CD14-positive monocyte (primary cell): ENCODE data around the gene PLPPR5. TPM values are rescaled to one million over a fixed set of nuclear protein-coding genes. Genes with fewer than 3 reads are reported as not detected.

ENCODE experiments used
- DNase-seq, 3 donors: peaks; one replicate each; pipeline ENCODE4 v3.0.0-alpha.2; 2011 to 2022
- H2AFZ ChIP-seq: 2 replicates; pipeline ENCODE4 v1.6.0; 2012; ENCODE audit warnings: mild to moderate bottlenecking, low read depth, low read length, inconsistent platforms; ENCODE audit not compliant: insufficient read depth, poor library complexity, severe bottlenecking
- H3K27ac ChIP-seq, 2 donors: 1 replicate in 1 of 2; 2 replicates in 1 of 2; pipeline ENCODE4 v1.5.1; 2012 to 2013; ENCODE audit warnings: low read length in 2 of 2, control low read depth in 1 of 2, inconsistent platforms in 1 of 2, low read depth in 1 of 2, mild to moderate bottlenecking in 1 of 2
- H3K27me3 ChIP-seq, 2 donors: one replicate each; pipeline versions ENCODE4 v1.6.0 to v1.6.1; 2011 to 2013; ENCODE audit warnings: low read length in 2 of 2; ENCODE audit not compliant: control insufficient read depth in 2 of 2, insufficient read depth in 2 of 2
- H3K36me3 ChIP-seq, 2 donors: replicated peaks in 1 of 2; 1 replicate in 1 of 2; 2 replicates in 1 of 2; pipeline versions ENCODE4 v1.5.1 to v1.6.1; 2012 to 2013; ENCODE audit warnings: low read length in 2 of 2, control low read depth in 1 of 2, inconsistent platforms in 1 of 2, mild to moderate bottlenecking in 1 of 2; ENCODE audit not compliant: insufficient read depth in 2 of 2, control insufficient read depth in 1 of 2
- H3K4me1 ChIP-seq, 2 donors: 1 replicate in 1 of 2; 2 replicates in 1 of 2; pipeline versions ENCODE4 v1.5.1 to v1.6.1; 2012 to 2013; ENCODE audit warnings: low read length in 2 of 2, control low read depth in 1 of 2, inconsistent platforms in 1 of 2, mild to moderate bottlenecking in 1 of 2, moderate library complexity in 1 of 2; ENCODE audit not compliant: insufficient read depth in 2 of 2, control insufficient read depth in 1 of 2
- H3K4me2 ChIP-seq: replicated peaks from 2 replicates; pipeline ENCODE3; 2012; ENCODE audit warnings: low read length, moderate library complexity, mild to moderate bottlenecking; ENCODE audit not compliant: poor library complexity, severe bottlenecking; ENCODE audit errors: extremely low read depth
- H3K4me3 ChIP-seq, 3 experiments: fragments of 200-600 bp in 1 of 3; sonication (generic) in 1 of 3; replicated peaks in 1 of 3; 1 replicate in 2 of 3; 2 replicates in 1 of 3; pipeline ENCODE4 v1.5.1; 2011 to 2013; ENCODE audit warnings: low read length in 3 of 3, mild to moderate bottlenecking in 3 of 3, control low read depth in 2 of 3, low read depth in 2 of 3, inconsistent platforms in 1 of 3, moderate library complexity in 1 of 3
- H3K79me2 ChIP-seq: 2 replicates; pipeline ENCODE4 v1.6.0; 2012; ENCODE audit warnings: mild to moderate bottlenecking, control low read depth, inconsistent platforms, low read length, moderate library complexity; ENCODE audit not compliant: insufficient read depth
- H3K9ac ChIP-seq: 2 replicates; pipeline ENCODE4 v1.6.0; 2017; ENCODE audit warnings: low read length, mild to moderate bottlenecking; ENCODE audit not compliant: insufficient read depth, poor library complexity, severe bottlenecking
- H3K9me3 ChIP-seq, 2 donors: replicated peaks in 1 of 2; 1 replicate in 1 of 2; 2 replicates in 1 of 2; pipeline versions ENCODE4 v1.5.1 to v1.6.1; 2012 to 2013; ENCODE audit warnings: low read length in 2 of 2, control low read depth in 1 of 2; ENCODE audit not compliant: control insufficient read depth in 1 of 2, insufficient read depth in 1 of 2
- H4K20me1 ChIP-seq: 2 replicates; pipeline ENCODE4 v1.6.0; 2012; ENCODE audit warnings: mild to moderate bottlenecking, low read length, control low read depth, moderate library complexity; ENCODE audit not compliant: insufficient read depth
- H3K27ac Mint-ChIP-seq, 7 donors: one replicate each; pipeline ENCODE4 v1.8.0; 2020; ENCODE audit warnings: mild to moderate bottlenecking in 7 of 7, mixed read lengths in 7 of 7, moderate library complexity in 6 of 7, inconsistent platforms in 2 of 7
- H3K27me3 Mint-ChIP-seq, 3 donors: one replicate each; pipeline ENCODE4 v1.8.0; 2021 to 2022; ENCODE audit warnings: low read depth in 3 of 3, mild to moderate bottlenecking in 3 of 3, mixed read lengths in 3 of 3, moderate library complexity in 3 of 3, inconsistent platforms in 1 of 3
- H3K36me3 Mint-ChIP-seq, 2 donors: one replicate each; pipeline ENCODE4 v1.8.0; 2020; ENCODE audit warnings: mixed read lengths in 2 of 2, inconsistent platforms in 1 of 2, mild to moderate bottlenecking in 1 of 2
- H3K4me1 Mint-ChIP-seq: one replicate; pipeline ENCODE4 v1.8.0; 2020; ENCODE audit warnings: mild to moderate bottlenecking, mixed read lengths
- H3K4me3 Mint-ChIP-seq, 2 donors: one replicate each; pipeline ENCODE4 v1.8.0; 2020; ENCODE audit warnings: mild to moderate bottlenecking in 2 of 2, mixed read lengths in 2 of 2, moderate library complexity in 1 of 2
- H3K9me3 Mint-ChIP-seq, 7 donors: one replicate each; pipeline ENCODE4 v1.8.0; 2020 to 2022; ENCODE audit warnings: mixed read lengths in 7 of 7, mild to moderate bottlenecking in 6 of 7, moderate library complexity in 6 of 7, inconsistent platforms in 2 of 7
- CTCF ChIP-seq: fragments of 200-600 bp; IDR thresholded peaks from one replicate; pipeline ENCODE4 v1.8.0; 2022; ENCODE audit warnings: antibody characterized with exemption, mild to moderate bottlenecking
- WGBS: methylation state at CpG from one replicate; pipeline ENCODE4 v1.1.5; 2013; ENCODE audit warnings: missing lambda C conversion rate; ENCODE audit not compliant: insufficient coverage; 5-methylcytosine and 5-hydroxymethylcytosine counted together
- intact Hi-C, 2 donors: fragments of 100-400 bp; cut with micrococcal nuclease; formaldehyde crosslinking; loops; one replicate each; pipeline versions ENCODE4 v1.15.0 to v1.15.1; 2023
- polyA plus RNA-seq, 3 donors: library from polyadenylated mRNA; depleted of rRNA in 1 of 3; unstranded in 2 of 3; stranded (reverse) in 1 of 3; fragments of 300-500 nt in 2 of 3; fragments of >200 nt in 1 of 3; fragmentation: Illumina TruSeq in 2 of 3; gene quantifications; 1 replicate in 2 of 3; 2 replicates in 1 of 3; pipeline ENCODE4 v1.2.3, GENCODE V29; 2012 to 2021

The PLPPR5 gene
- polyA plus RNA-seq, 3 donors = not detected

DNA sequence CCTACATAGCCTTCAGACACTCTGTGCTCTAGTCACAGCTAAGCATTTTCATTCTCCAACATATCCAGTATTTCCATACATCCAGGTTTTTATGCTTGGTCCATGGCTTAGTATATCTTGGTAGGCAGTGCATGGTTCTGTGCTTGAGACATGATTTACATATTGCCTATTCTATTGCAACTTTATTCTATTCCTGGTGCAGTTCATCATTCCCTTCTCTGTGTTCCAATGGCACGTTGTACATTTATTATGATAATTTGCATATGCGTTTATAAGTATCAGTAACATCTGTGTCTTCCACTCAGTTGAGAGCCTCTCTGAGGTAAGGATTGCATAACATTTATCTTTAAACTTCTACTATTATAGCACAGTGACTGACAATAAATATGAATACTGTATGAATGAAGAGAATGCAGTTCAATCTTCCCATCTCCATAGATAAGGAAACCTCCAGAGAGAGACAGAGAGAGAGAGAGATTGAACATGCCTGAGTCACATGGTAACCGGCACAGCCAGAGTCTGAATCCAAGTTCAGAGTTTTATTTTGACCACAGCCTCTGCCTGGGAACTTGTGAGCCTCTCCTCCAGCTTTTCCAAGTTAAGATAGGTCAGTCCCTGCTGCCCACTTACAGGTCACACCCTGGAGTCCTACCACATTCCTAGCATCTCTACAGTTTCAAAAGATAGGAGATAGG is 41.5 kb downstream of the PLPPR5 start:
- Histone ChIP-seq H3K4me1 (no peaks in the 10 kb centered on the region), H3K79me2 (no peaks in the 10 kb centered on the region), H3K9me3 (no peaks in the 10 kb centered on the region), H3K9ac (no peak overlapping the region), H4K20me1 (no peaks in the 10 kb centered on the region), H3K27ac (no peak overlapping the region), H3K4me3 (no peak overlapping the region), H3K27me3 (no peaks in the 10 kb centered on the region), H3K4me2 (no peak overlapping the region), H2AFZ (no peak overlapping the region), H3K36me3 (no peaks in the 10 kb centered on the region)
- 100% methylated on average over 1 of the region's 3 CpGs for whole genome bisulfite sequencing
- DNase-seq = no peak
- Mint-ChIP-seq H3K9me3 (peaks cover 0 to 8% (median 0%) of the 10 kb centered on the region in 7 donors), H3K27me3 (no peaks in the 10 kb centered on the region), H3K27ac (no peak overlapping the region), H3K36me3 (no peaks in the 10 kb centered on the region), H3K4me1 (no peaks in the 10 kb centered on the region), H3K4me3 (no peak overlapping the region)
- no peak for TF ChIP-seq CTCF
- intact Hi-C loops = no loop called here

GRCh38 chr1:98962156-98962555 is 42.5 kb downstream of the PLPPR5 start:
- Mint-ChIP-seq H3K4me1 (no peaks in the 10 kb centered on the region), H3K27me3 (no peaks in the 10 kb centered on the region), H3K27ac (no peak overlapping the region), H3K4me3 (no peak overlapping the region), H3K9me3 (peaks cover 0 to 8% (median 0%) of the 10 kb centered on the region in 7 donors), H3K36me3 (no peaks in the 10 kb centered on the region)
- Histone ChIP-seq H3K4me1 (no peaks in the 10 kb centered on the region), H4K20me1 (no peaks in the 10 kb centered on the region), H3K79me2 (no peaks in the 10 kb centered on the region), H3K36me3 (no peaks in the 10 kb centered on the region), H3K9ac (no peak overlapping the region), H3K27me3 (no peaks in the 10 kb centered on the region), H3K4me3 (no peak overlapping the region), H3K9me3 (no peaks in the 10 kb centered on the region), H2AFZ (no peak overlapping the region), H3K27ac (no peak overlapping the region), H3K4me2 (no peak overlapping the region)
- no peak for DNase-seq
- TF ChIP-seq CTCF = no peak
- intact Hi-C loops = no loop called here
